AG04449 (cell line): ENCODE results near the gene APOO.
A peak's percentile ranks its signal among the peaks of the same experiment; 100 is the strongest.

Experiments
- CTCF ChIA-PET: fragments of 350-600 bp; formaldehyde crosslinking; extraction: SDS; loops from one replicate; lab custom pipeline; 2021; ENCODE audit warnings: antibody characterized with exemption; lab: Yijun Ruan, JAX
- POLR2A ChIA-PET: fragments of 400-600, 350-600 bp; formaldehyde crosslinking; extraction: SDS; loops from one replicate; lab custom pipeline; 2020; ENCODE audit warnings: antibody characterized with exemption, inconsistent platforms; lab: Yijun Ruan, JAX
- DNase-seq: peaks from one replicate; pipeline ENCODE4 v3.0.0-alpha.2; 2010; ENCODE audit warnings: low read depth, low spot score
- H3K4me3 ChIP-seq: 2 replicates; pipeline ENCODE4 v1.5.1; 2011; ENCODE audit warnings: low read depth, mild to moderate bottlenecking, control low read depth, low read length
- TF ChIP-seq, protein P1 (sequence below): IDR thresholded peaks from one replicate; pipeline ENCODE4 v1.5.1; 2011; ENCODE audit warnings: mild to moderate bottlenecking, moderate library complexity, low read length, control low read depth, inconsistent platforms; ENCODE audit not compliant: insufficient read depth; ENCODE audit errors: missing control alignments

Gene APOO

DNA sequence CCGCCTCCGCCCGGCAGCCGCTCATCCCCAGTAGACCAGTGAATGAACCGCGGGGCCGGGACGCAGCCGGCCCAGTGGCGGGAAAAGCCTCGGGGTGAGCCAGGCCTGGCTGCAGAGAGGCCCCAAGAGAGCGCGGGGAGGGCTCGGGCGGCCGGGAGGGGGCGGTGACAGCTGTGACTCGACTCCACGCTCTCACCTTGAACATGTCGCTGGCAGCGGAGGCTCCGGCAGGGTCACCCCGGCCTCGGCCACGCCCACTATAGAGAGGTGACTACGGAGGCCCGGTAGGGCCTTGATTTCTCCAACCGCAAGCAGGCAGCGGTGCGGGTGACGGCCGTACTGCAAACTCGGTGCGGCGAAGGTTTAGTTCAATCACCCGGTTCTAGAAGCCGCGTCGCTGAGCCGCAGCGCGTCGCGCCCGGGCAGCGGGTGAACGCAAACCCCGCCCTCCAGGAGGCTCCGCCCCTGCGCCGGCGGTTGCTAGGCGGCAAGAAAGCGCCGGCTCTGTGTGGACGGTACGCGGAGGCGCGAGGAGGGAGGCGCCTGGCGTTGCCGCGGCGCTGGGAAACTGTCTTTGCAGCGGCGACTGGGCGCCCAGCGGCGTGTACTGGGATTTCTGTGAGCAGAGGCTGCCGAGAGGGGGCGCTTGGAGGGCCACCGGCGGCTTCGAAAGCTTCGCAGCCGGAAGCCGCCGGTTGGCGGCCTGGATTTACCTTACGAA is at the start of gene APOO, which contains the start of gene CXorf58:
TSS of gene APOO (minus strand) at position 441 of the 721 bp plus-strand sequence. CDS start at position 205, 236 bp downstream.
TSS of gene CXorf58 (plus strand) at position 509 of the 721 bp plus-strand sequence. CDS start 2,297 bp downstream, outside the sequence.
- TF ChIP-seq, protein P1, sequence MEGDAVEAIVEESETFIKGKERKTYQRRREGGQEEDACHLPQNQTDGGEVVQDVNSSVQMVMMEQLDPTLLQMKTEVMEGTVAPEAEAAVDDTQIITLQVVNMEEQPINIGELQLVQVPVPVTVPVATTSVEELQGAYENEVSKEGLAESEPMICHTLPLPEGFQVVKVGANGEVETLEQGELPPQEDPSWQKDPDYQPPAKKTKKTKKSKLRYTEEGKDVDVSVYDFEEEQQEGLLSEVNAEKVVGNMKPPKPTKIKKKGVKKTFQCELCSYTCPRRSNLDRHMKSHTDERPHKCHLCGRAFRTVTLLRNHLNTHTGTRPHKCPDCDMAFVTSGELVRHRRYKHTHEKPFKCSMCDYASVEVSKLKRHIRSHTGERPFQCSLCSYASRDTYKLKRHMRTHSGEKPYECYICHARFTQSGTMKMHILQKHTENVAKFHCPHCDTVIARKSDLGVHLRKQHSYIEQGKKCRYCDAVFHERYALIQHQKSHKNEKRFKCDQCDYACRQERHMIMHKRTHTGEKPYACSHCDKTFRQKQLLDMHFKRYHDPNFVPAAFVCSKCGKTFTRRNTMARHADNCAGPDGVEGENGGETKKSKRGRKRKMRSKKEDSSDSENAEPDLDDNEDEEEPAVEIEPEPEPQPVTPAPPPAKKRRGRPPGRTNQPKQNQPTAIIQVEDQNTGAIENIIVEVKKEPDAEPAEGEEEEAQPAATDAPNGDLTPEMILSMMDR = peak; percentile 70
- POLR2A ChIA-PET = interaction anchor here (0.6 to 1.0 kb wide), 2 partner anchors 145 to 165 kb away, joined by 3 read pairs; no protein-coding TSS in a partner anchor
- no peak for DNase-seq
- CTCF ChIA-PET = interaction anchor here (0.7 to 3.9 kb wide), 13 partner anchors 11 to 335 kb away, joined by 3 to 28 read pairs (median 5); partner anchors contain the start of genes EIF2S3 and SAT1
- peak within 1 kb of the TSS; percentile 67 for H3K4me3 ChIP-seq

DNA sequence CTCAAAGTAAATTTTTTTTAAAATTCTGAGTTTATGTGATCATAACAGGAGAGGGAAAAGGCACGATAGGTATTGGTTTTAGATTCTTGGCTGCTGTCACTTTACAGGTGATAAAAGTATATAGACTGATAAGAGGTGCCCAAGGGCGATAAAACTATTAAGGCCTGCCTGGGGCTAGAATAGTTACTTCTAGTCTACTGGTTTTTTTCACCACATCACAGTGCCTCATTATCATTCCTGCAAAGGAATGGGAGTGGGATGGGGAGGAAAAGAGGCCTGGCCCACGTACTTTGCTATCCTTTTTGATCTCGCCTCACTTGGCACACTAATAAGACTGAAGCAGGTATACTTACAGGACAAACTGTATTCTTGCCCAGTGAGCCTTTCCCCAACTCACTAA is 46.7 kb upstream of the APOO start:
- CTCF ChIA-PET = no interaction called here
- H3K4me3 ChIP-seq = no peak overlapping the region
- TF ChIP-seq, protein P1 = no peak
- DNase-seq = no peak
- POLR2A ChIA-PET = no interaction called here

DNA sequence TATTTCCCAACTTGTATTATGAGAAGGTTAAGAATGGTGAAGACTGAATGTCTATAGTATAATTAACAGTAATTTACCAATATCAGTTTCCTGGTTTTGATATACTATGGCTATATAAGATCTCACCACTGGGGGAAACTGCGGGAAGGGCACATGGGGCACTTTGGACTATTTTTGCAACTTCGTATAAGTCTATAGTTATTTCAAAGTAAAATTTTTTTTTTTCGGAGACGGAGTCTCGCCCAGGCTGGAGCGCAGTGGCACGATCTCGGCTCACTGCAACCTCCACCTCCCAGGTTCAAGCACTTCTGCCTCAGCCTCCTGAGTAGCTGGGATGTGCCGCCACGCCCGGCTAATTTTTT is 46.2 kb upstream of the APOO start:
- ChIA-PET CTCF (no interaction called here), POLR2A (no interaction called here)
- H3K4me3 ChIP-seq = no peak overlapping the region
- no peak for DNase-seq
- TF ChIP-seq, protein P1 = no peak

DNA sequence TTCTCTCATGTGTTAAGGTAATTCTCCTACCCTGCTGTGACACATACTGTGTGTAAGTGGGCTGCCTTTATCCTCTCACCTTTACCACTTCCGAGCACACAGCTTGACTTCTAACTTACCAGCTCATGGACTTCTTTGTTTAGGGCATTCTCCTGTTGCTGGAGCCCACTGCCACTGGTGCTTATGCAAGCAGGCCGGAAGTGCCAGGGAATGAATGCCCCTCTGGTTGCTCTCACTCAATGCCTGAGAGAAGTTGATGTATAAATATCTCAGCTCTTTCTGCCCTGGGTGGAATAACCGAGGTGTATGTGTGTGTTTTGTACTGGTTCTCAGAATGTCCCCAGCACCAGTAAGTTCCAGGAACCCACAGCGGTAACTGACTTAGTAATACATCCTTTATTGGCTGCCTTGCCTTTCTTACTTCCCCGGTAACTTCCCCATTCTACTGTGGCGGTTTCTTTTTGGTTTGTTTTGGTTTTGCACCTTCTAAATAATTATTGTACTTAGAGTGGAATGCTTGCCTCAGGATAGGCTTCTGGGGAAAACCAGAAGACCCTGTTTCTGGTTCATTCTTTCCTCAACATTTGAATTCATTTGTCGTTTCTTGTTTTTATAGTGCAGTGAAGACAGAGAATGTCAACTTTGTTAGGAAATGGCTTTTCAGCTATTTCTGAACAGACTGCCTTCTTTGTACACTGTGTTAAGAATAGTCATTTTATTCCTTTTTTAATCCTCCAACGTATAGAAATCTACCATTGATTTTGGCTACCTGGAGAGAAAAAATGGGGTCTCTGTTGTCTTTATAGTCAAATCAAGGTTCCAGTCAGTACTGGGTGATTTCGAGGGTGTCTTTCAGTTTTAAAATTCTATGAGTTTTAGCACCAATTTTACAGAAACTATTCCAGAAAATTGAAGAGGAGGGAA is 45.5 kb upstream of the APOO start:
- TF ChIP-seq, protein P1 = no peak
- DNase-seq = no peak
- CTCF ChIA-PET = no interaction called here
- POLR2A ChIA-PET = no interaction called here
- no peak overlapping the region for H3K4me3 ChIP-seq

DNA sequence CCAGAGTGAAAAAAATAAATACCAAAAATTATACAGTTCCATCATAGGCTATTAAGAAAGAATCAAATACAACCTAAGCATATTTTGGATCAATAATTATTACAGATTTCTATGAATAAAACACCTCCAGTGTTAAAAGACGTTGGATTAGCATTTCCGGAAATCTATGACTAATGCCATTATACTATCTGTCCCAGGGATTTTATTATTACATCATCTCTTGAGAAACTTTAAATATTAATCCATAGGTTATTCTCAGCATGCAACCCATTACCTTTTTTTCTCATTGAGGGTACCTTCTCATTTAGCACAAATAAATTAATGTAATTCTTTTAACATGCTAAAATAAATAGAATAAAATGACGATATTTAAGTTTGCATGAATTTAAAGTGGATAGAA is 44.7 kb upstream of the APOO start:
- CTCF ChIA-PET = no interaction called here

More for the DNA sequence above, 44.7 kb upstream of the APOO start:
- no peak for DNase-seq
- no peak overlapping the region for H3K4me3 ChIP-seq
- POLR2A ChIA-PET = no interaction called here
- TF ChIP-seq, protein P1 = no peak
